Neural cell (in vitro differentiated cells): ENCODE measurements around the gene GTPBP6. TPM values are rescaled to one million over a fixed set of nuclear protein-coding genes. Genes with fewer than 3 reads are reported as not detected.

ENCODE experiments used
- H2AFZ ChIP-seq: fragments of 200-600, 300-800 bp; sonication (generic), shearing (Covaris generic); 2 replicates; pipeline ENCODE4 v1.6.0; 2014; ENCODE audit warnings: low read depth, mild to moderate bottlenecking, antibody characterized with exemption, low read length, moderate library complexity
- H3F3A ChIP-seq: fragments of 200-600 bp; shearing (Covaris generic); 2 replicates; pipeline ENCODE4 v1.6.1; 2016; ENCODE audit warnings: mild to moderate bottlenecking, moderate library complexity, mixed read lengths, antibody characterized with exemption, low read length; ENCODE audit not compliant: insufficient read depth, poor library complexity, severe bottlenecking
- H3K27ac ChIP-seq: fragments of 200-600, 300-800 bp; sonication (generic), shearing (Covaris generic); 2 replicates; pipeline ENCODE4 v1.5.1; 2014; ENCODE audit warnings: mild to moderate bottlenecking, low read length, moderate library complexity
- H3K27me3 ChIP-seq: fragments of 300-800, 200-600 bp; sonication (generic), shearing (Covaris generic); 2 replicates; pipeline ENCODE4 v1.6.0; 2014; ENCODE audit warnings: mild to moderate bottlenecking, low read depth, low read length, moderate library complexity; ENCODE audit not compliant: insufficient read depth
- H3K36me3 ChIP-seq: fragments of 300-800, 200-600 bp; sonication (generic), shearing (Covaris generic); 2 replicates; pipeline ENCODE4 v1.5.1; 2014; ENCODE audit warnings: mild to moderate bottlenecking, antibody characterized with exemption, low read length, moderate library complexity; ENCODE audit not compliant: insufficient read depth
- H3K4me2 ChIP-seq: fragments of 300-800, 200-600 bp; sonication (generic), shearing (Covaris generic); 2 replicates; pipeline ENCODE4 v1.6.0; 2014; ENCODE audit warnings: mild to moderate bottlenecking, low read length
- H3K4me3 ChIP-seq: fragments of 300-800, 200-600 bp; sonication (generic), shearing (Covaris generic); 2 replicates; pipeline ENCODE4 v1.5.1; 2014; ENCODE audit warnings: mild to moderate bottlenecking, low read length, moderate library complexity
- H3K79me2 ChIP-seq: fragments of 200-600 bp; shearing (Covaris generic); replicated peaks from 2 replicates; pipeline ENCODE4 v1.6.0; 2014; ENCODE audit warnings: mild to moderate bottlenecking, low read length, moderate library complexity; ENCODE audit not compliant: insufficient read depth
- H3K9ac ChIP-seq: fragments of 300-800, 200-600 bp; sonication (generic), shearing (Covaris generic); 2 replicates; pipeline ENCODE4 v1.6.1; 2016; ENCODE audit warnings: mild to moderate bottlenecking, low read length, mixed read lengths
- H3K9me2 ChIP-seq: fragments of 200-600 bp; shearing (Covaris generic); 2 replicates; pipeline ENCODE4 v1.6.1; 2016; ENCODE audit warnings: mild to moderate bottlenecking, low read length, mixed read lengths; ENCODE audit not compliant: insufficient read depth
- H3K9me3 ChIP-seq: fragments of 200-600, 300-800 bp; sonication (generic), shearing (Covaris generic); 2 replicates; pipeline ENCODE4 v1.6.1; 2016; ENCODE audit warnings: mild to moderate bottlenecking, mixed run types, low read length, moderate library complexity, mixed read lengths
- H4K20me1 ChIP-seq: fragments of 200-600 bp; shearing (Covaris generic); 2 replicates; pipeline ENCODE4 v1.6.1; 2016; ENCODE audit warnings: mild to moderate bottlenecking, mixed run types; ENCODE audit not compliant: insufficient read depth
- CTCF ChIP-seq: fragments of 450-650 bp; IDR thresholded peaks from 2 replicates; pipeline ENCODE4 v1.5.1; 2014; ENCODE audit warnings: antibody characterized with exemption, mild to moderate bottlenecking, moderate library complexity; ENCODE audit not compliant: poor library complexity, severe bottlenecking
- EZH2 ChIP-seq: fragments of 200-600, 300-800 bp; shearing (Covaris generic), sonication (generic); IDR thresholded peaks from 2 replicates; pipeline ENCODE4 v1.6.1; 2014; ENCODE audit warnings: antibody characterized with exemption, low read length, borderline replicate concordance, mild to moderate bottlenecking; ENCODE audit not compliant: insufficient read depth, poor library complexity, severe bottlenecking
- MXI1 ChIP-seq: fragments of 450-650 bp; conservative IDR thresholded peaks from 2 replicates; pipeline ENCODE4 v1.6.1; 2014; ENCODE audit warnings: antibody characterized with exemption, mild to moderate bottlenecking; ENCODE audit not compliant: poor library complexity, severe bottlenecking
- POLR2AphosphoS5 ChIP-seq: IDR thresholded peaks from 2 replicates; pipeline ENCODE4 v1.6.1; 2012
- RAD21 ChIP-seq: fragments of 450-650 bp; conservative IDR thresholded peaks from 2 replicates; pipeline ENCODE4 v1.6.1; 2014; ENCODE audit warnings: antibody characterized with exemption, mild to moderate bottlenecking, moderate library complexity
- REST ChIP-seq: IDR thresholded peaks from 2 replicates; pipeline ENCODE4 v1.6.1; 2012; ENCODE audit warnings: borderline replicate concordance
- SMC3 ChIP-seq: fragments of 450-650 bp; conservative IDR thresholded peaks from 2 replicates; pipeline ENCODE4 v1.6.1; 2014; ENCODE audit warnings: antibody characterized with exemption, mild to moderate bottlenecking, moderate library complexity; ENCODE audit not compliant: poor library complexity
- TAF1 ChIP-seq: IDR thresholded peaks from 2 replicates; pipeline ENCODE4 v1.6.1; 2012; ENCODE audit warnings: low read depth
- polyA plus RNA-seq: library from polyadenylated mRNA; depleted of rRNA; stranded (reverse); fragments of >200 nt; gene quantifications from 2 replicates; pipeline ENCODE4 v1.2.3, GENCODE V29; 2014

Gene GTPBP6
- polyA plus RNA-seq, 1 donor from 2014 or later: 23.6 TPM

- TF ChIP-seq TAF1 (no peak), REST (no peak), CTCF (no peak), MXI1 (no peak), POLR2AphosphoS5 (no peak), EZH2 (no peak)
- no peaks in the 10 kb centered on the region for H4K20me1 ChIP-seq
- H3F3A ChIP-seq: no peaks in the 10 kb centered on the region
- no peak overlapping the region for H2AFZ ChIP-seq
- no peak overlapping the region for H3K27ac ChIP-seq
- H3K9me2 ChIP-seq: no peaks in the 10 kb centered on the region
- H3K79me2 ChIP-seq: no peaks in the 10 kb centered on the region
- H3K9ac ChIP-seq: no peak overlapping the region
- no peaks in the 10 kb centered on the region for H3K27me3 ChIP-seq
- peaks cover 9% of the 10 kb centered on the region for H3K9me3 ChIP-seq
- peaks cover 11% of the 10 kb centered on the region for H3K36me3 ChIP-seq
- no peak overlapping the region for H3K4me3 ChIP-seq
- H3K4me2 ChIP-seq: no peak overlapping the region
Observed at GRCh38 chrX:356385-357034, 37.9 kb upstream of the GTPBP6 start.

GRCh38 chrX:355329-356050 is 36.9 kb upstream of the GTPBP6 start:
- Histone ChIP-seq H3K9me3 (peaks cover 2% of the 10 kb centered on the region), H3K4me2 (no peak overlapping the region), H3K4me3 (no peak overlapping the region), H3K79me2 (no peaks in the 10 kb centered on the region), H3K9me2 (no peaks in the 10 kb centered on the region), H3K9ac (no peak overlapping the region), H3K27me3 (no peaks in the 10 kb centered on the region), H3K27ac (no peak overlapping the region), H3F3A (no peaks in the 10 kb centered on the region), H4K20me1 (no peaks in the 10 kb centered on the region), H2AFZ (no peak overlapping the region), H3K36me3 (peaks cover under 1% of the 10 kb centered on the region)
- TF ChIP-seq POLR2AphosphoS5: no peak
- TF ChIP-seq REST: no peak
- TF ChIP-seq RAD21: no peak
- TF ChIP-seq SMC3: no peak
